HCT116 (cell line): ENCODE data around the gene SCGB3A1. TPM values are rescaled to one million over a fixed set of nuclear protein-coding genes. Genes with fewer than 3 reads are reported as not detected.

Experiments used
- ATAC-seq: fragments of 200-7000 bp; cut with Tn5 transposase; 2 replicates; pipeline ENCODE4 v1.9.1; 2020; ENCODE audit warnings: mild to moderate bottlenecking, moderate library complexity
- BruUV-seq: library from RNA; stranded (reverse); fragments of 400-500 nt; replicated peaks from 2 replicates; lab custom pipeline; 2021; lab: Mats Ljungman, UMichigan
- CTCF ChIA-PET: fragments of 300-600 bp; sonication (Branson Sonifier 250); formaldehyde crosslinking; loops from one replicate; lab custom pipeline; 2021; ENCODE audit warnings: antibody characterized with exemption; lab: Charles Lee
- POLR2A ChIA-PET: fragments of 300-600, 350-600 bp; sonication (Branson Sonifier 250); formaldehyde crosslinking; loops from one replicate; lab custom pipeline; 2021; ENCODE audit warnings: antibody characterized with exemption; lab: Charles Lee
- RAD21 ChIA-PET, 2 experiments: fragments of 300-600 bp; sonication (Branson Sonifier 250); formaldehyde crosslinking; loops; one replicate each; lab custom pipeline; 2023; ENCODE audit warnings: low total read pairs in 2 of 2; ENCODE audit not compliant: uncharacterized antibody in 2 of 2, unreplicated experiment in 2 of 2, low non-redundant PET in 1 of 2; lab: Charles Lee
- DNase-seq: peaks from one replicate; pipeline ENCODE4 v3.0.0-alpha.2; 2010; ENCODE audit warnings: low read depth, low spot score
- H2AFZ ChIP-seq: fragments of 200-600 bp; shearing (Covaris generic), sonication (generic); 2 replicates; pipeline ENCODE4 v1.6.1; 2017; ENCODE audit warnings: low read depth, mixed run types, mixed read lengths, antibody characterized with exemption, low read length; ENCODE audit not compliant: poor library complexity, severe bottlenecking
- H3K27ac ChIP-seq: 2 replicates; pipeline ENCODE4 v1.5.1; 2012; ENCODE audit warnings: low read depth, low read length
- H3K27me3 ChIP-seq: fragments of 200-600 bp; sonication (generic); 2 replicates; pipeline ENCODE4 v1.6.1; 2016; ENCODE audit warnings: mixed run types, low read length, mixed read lengths; ENCODE audit not compliant: insufficient read depth
- H3K36me3 ChIP-seq, 2 experiments: fragments of 200-500 bp in 1 of 2; fragments of 200-600 bp in 1 of 2; sonication (Bioruptor generic) in 1 of 2; sonication (generic) in 1 of 2; 2 replicates each; pipeline versions ENCODE4 v1.5.1 to v1.6.1; 2014 to 2016; ENCODE audit warnings: low read length in 2 of 2, inconsistent platforms in 1 of 2, mixed read lengths in 1 of 2, mixed run types in 1 of 2; ENCODE audit not compliant: insufficient read depth in 2 of 2, control insufficient read depth in 1 of 2
- H3K4me1 ChIP-seq, 2 experiments: fragments of 200-600 bp in 1 of 2; sonication (generic) in 1 of 2; 2 replicates each; pipeline versions ENCODE4 v1.5.1 to v1.6.1; 2012 to 2017; ENCODE audit warnings: low read length in 2 of 2, inconsistent platforms in 1 of 2, mild to moderate bottlenecking in 1 of 2, mixed read lengths in 1 of 2, mixed run types in 1 of 2, moderate library complexity in 1 of 2; ENCODE audit not compliant: insufficient read depth in 2 of 2, control insufficient read depth in 1 of 2
- H3K4me2 ChIP-seq: fragments of 200-600 bp; sonication (generic); 2 replicates; pipeline ENCODE4 v1.6.1; 2017; ENCODE audit warnings: mixed run types, low read length, mixed read lengths
- H3K4me3 ChIP-seq, 2 experiments: fragments of 200-600 bp in 1 of 2; sonication (generic) in 1 of 2; replicated peaks in 1 of 2; 2 replicates each; pipeline ENCODE4 v1.5.1; 2011 to 2016; ENCODE audit warnings: low read length in 2 of 2, control low read depth in 1 of 2, low read depth in 1 of 2, mild to moderate bottlenecking in 1 of 2, mixed read lengths in 1 of 2, mixed run types in 1 of 2
- H3K79me2 ChIP-seq: fragments of 200-600 bp; sonication (generic); 2 replicates; pipeline ENCODE4 v1.6.1; 2017; ENCODE audit warnings: mild to moderate bottlenecking, mixed run types, low read length, moderate library complexity, mixed read lengths; ENCODE audit not compliant: insufficient read depth
- H3K9ac ChIP-seq: fragments of 200-600 bp; sonication (generic); 2 replicates; pipeline ENCODE4 v1.6.1; 2016; ENCODE audit warnings: low read length, mixed read lengths
- H3K9me2 ChIP-seq: fragments of 200-600 bp; sonication (generic), shearing (Covaris generic); 2 replicates; pipeline ENCODE4 v1.6.1; 2017; ENCODE audit warnings: mixed run types, mild to moderate bottlenecking, moderate library complexity; ENCODE audit not compliant: insufficient read depth
- H3K9me3 ChIP-seq, 2 experiments: fragments of 200-500 bp in 1 of 2; fragments of 200-600 bp in 1 of 2; sonication (Bioruptor generic) in 1 of 2; sonication (generic) in 1 of 2; 2 replicates each; pipeline ENCODE4 v1.6.1; 2014 to 2017; ENCODE audit warnings: low read length in 2 of 2, mixed read lengths in 2 of 2, inconsistent platforms in 1 of 2, low read depth in 1 of 2, mild to moderate bottlenecking in 1 of 2, mixed run types in 1 of 2, moderate library complexity in 1 of 2; ENCODE audit not compliant: control insufficient read depth in 1 of 2, insufficient read depth in 1 of 2
- H4K20me1 ChIP-seq: fragments of 200-600 bp; sonication (generic), shearing (Covaris generic); 2 replicates; pipeline ENCODE4 v1.6.1; 2017; ENCODE audit warnings: mixed run types, mild to moderate bottlenecking, moderate library complexity; ENCODE audit not compliant: insufficient read depth
- ATF3 ChIP-seq: IDR thresholded peaks from 2 replicates; pipeline ENCODE4 v1.6.1; 2012
- CBX3 ChIP-seq: IDR thresholded peaks from 2 replicates; pipeline ENCODE4 v1.6.1; 2012; ENCODE audit warnings: low read depth
- CEBPB ChIP-seq: IDR thresholded peaks from 2 replicates; pipeline ENCODE4 v1.6.1; 2012; ENCODE audit warnings: low read depth
- CTCF ChIP-seq, 3 experiments: fragments of 200-600 bp in 1 of 3; sonication (generic) in 1 of 3; IDR thresholded peaks in 2 of 3; conservative IDR thresholded peaks in 1 of 3; 2 replicates each; pipeline ENCODE4 v1.5.1; 2012 to 2017; ENCODE audit warnings: low read depth in 2 of 3, low read length in 2 of 3, antibody characterized with exemption in 1 of 3, borderline replicate concordance in 1 of 3, control low read depth in 1 of 3, mild to moderate bottlenecking in 1 of 3, mixed read lengths in 1 of 3, mixed run types in 1 of 3, moderate library complexity in 1 of 3; ENCODE audit not compliant: insufficient read depth in 1 of 3
- EGR1 ChIP-seq: IDR thresholded peaks from 2 replicates; pipeline ENCODE4 v1.6.1; 2012; ENCODE audit warnings: low read depth
- ELF1 ChIP-seq: IDR thresholded peaks from 2 replicates; pipeline ENCODE4 v1.6.1; 2012; ENCODE audit warnings: low read depth, borderline replicate concordance
- EZH2 ChIP-seq: fragments of 200-600 bp; sonication (generic); IDR thresholded peaks from 2 replicates; pipeline ENCODE4 v1.6.1; 2017; ENCODE audit warnings: antibody characterized with exemption, mixed run types
- POLR2A ChIP-seq: IDR thresholded peaks from 2 replicates; pipeline ENCODE4 v1.7.0; 2011; ENCODE audit warnings: borderline replicate concordance; ENCODE audit not compliant: insufficient read depth, insufficient read length; ENCODE audit errors: extremely low read depth
- RAD21 ChIP-seq: IDR thresholded peaks from 2 replicates; pipeline ENCODE4 v1.6.1; 2012; ENCODE audit warnings: low read depth, mild to moderate bottlenecking
- REST ChIP-seq: IDR thresholded peaks from 2 replicates; pipeline ENCODE4 v1.6.1; 2012; ENCODE audit warnings: low read depth
- SIN3A ChIP-seq: IDR thresholded peaks from 2 replicates; pipeline ENCODE4 v1.6.1; 2012; ENCODE audit warnings: low read depth
- SRF ChIP-seq: IDR thresholded peaks from 2 replicates; pipeline ENCODE4 v1.6.1; 2012; ENCODE audit warnings: low read depth
- TCF7L2 ChIP-seq: IDR thresholded peaks from 2 replicates; pipeline ENCODE4 v1.7.0; 2011; ENCODE audit warnings: borderline replicate concordance, inconsistent platforms; ENCODE audit not compliant: insufficient read depth, insufficient read length; ENCODE audit errors: extremely low read depth
- intact Hi-C: fragments of 100-400 bp; cut with micrococcal nuclease; formaldehyde crosslinking; loops from 2 replicates; pipeline ENCODE4 v1.10.0; 2022
- total RNA-seq: library from RNA; stranded (reverse); gene quantifications from one replicate; pipeline ENCODE4 v1.2.1, GENCODE V29; 2021; ENCODE audit not compliant: unreplicated experiment

SCGB3A1 gene
- total RNA-seq, 1 experiment from 2014 or later, result not detected

- no TSS peak for BruUV-seq
- RAD21 ChIA-PET, result no interaction called here
- ATAC-seq (peak; percentile 38; the same call in 1 of the 2 replicates), DNase-seq (no peak)
- Histone ChIP-seq H3K9ac (no peak overlapping the region), H4K20me1 (no peaks in the 10 kb centered on the region), H3K27me3 (no peaks in the 10 kb centered on the region), H3K4me3 (no peak overlapping the region), H3K9me3 (no peaks in the 10 kb centered on the region), H3K36me3 (no peaks in the 10 kb centered on the region), H3K27ac (no peak overlapping the region), H3K9me2 (no peaks in the 10 kb centered on the region), H3K4me2 (no peak overlapping the region), H3K79me2 (no peaks in the 10 kb centered on the region), H2AFZ (no peak overlapping the region), H3K4me1 (no peaks in the 10 kb centered on the region)
- CTCF ChIA-PET, result no interaction called here
- POLR2A ChIA-PET, result no interaction called here
- intact Hi-C loops, result no loop called here
- no peak for TF ChIP-seq REST
- no peak for TF ChIP-seq ATF3
- no peak for TF ChIP-seq POLR2A
- TF ChIP-seq CTCF (IDR thresholded peaks at IDR 0.05 in 2 of 3, conservative IDR thresholded peaks at IDR 0.05 in 1 of 3; ENCODE audit: borderline replicate concordance in 1 of 3, insufficient read depth in 1 of 3, low read depth in 2 of 3, low read length in 2 of 3), result peak in 1 of 3 experiments; percentile 26; a peak in 1 of 6 replicates
- no peak for TF ChIP-seq SRF
- no peak for TF ChIP-seq CEBPB
- TF ChIP-seq TCF7L2, result no peak
- TF ChIP-seq EZH2, result no peak
- TF ChIP-seq CBX3, result no peak
- TF ChIP-seq EGR1, result no peak
- TF ChIP-seq SIN3A, result no peak
- no peak for TF ChIP-seq ELF1
- TF ChIP-seq RAD21, result peak; percentile 48
Observed at GRCh38 chr5:180611140-180611850, 20.0 kb upstream of the SCGB3A1 start.
